HepG2 (cell line): Measurements from ENCODE around the gene MCM6. TPM values are rescaled to one million over a fixed set of nuclear protein-coding genes. Genes with fewer than 3 reads are reported as not detected.

ENCODE experiments used
- AGO2 ChIP-seq: fragments of 200-400 bp; formaldehyde crosslinking; optimal IDR thresholded peaks from 2 replicates; pipeline ENCODE3; 2017; ENCODE audit warnings: mild to moderate bottlenecking, low read depth, low read length, moderate library complexity
- ARID3A ChIP-seq: IDR thresholded peaks from 2 replicates; pipeline ENCODE4 v1.6.1; 2012; ENCODE audit warnings: low read depth, low read length, improper control_type of control experiment
- CHCHD3 ChIP-seq: sonication (generic); formaldehyde crosslinking; IDR thresholded peaks from 2 replicates; pipeline ENCODE4 v1.8.0; 2022; ENCODE audit warnings: mild to moderate bottlenecking, missing genetic modification reagents, moderate library complexity
- FOXA1 ChIP-seq, 2 experiments: fragments of 450-650 bp in 1 of 2; sonication (generic) in 1 of 2; formaldehyde crosslinking in 1 of 2; IDR thresholded peaks; 2 replicates each; pipeline versions ENCODE4 v1.4.0 to v1.6.1; 2016 to 2020; ENCODE audit warnings: missing genetic modification reagents in 1 of 2
- KDM6A ChIP-seq: IDR thresholded peaks from 2 replicates; pipeline ENCODE4 v1.6.1; 2016; ENCODE audit warnings: low read depth
- MAFK ChIP-seq, 2 experiments: IDR thresholded peaks in 1 of 2; conservative IDR thresholded peaks in 1 of 2; 2 replicates each; pipeline ENCODE4 v1.6.1; 2011; ENCODE audit warnings: improper control_type of control experiment in 2 of 2, low read length in 2 of 2
- MYNN ChIP-seq: sonication (generic); formaldehyde crosslinking; IDR thresholded peaks from 2 replicates; pipeline ENCODE4 v1.4.0; 2020; ENCODE audit warnings: mild to moderate bottlenecking, low read depth, missing genetic modification reagents
- SRF ChIP-seq: IDR thresholded peaks from 2 replicates; pipeline ENCODE4 v1.6.1; 2011; ENCODE audit warnings: mild to moderate bottlenecking, low read depth, low read length, moderate library complexity
- ZBTB42 ChIP-seq: sonication (generic); formaldehyde crosslinking; IDR thresholded peaks from 2 replicates; pipeline ENCODE4 v1.5.0; 2020; ENCODE audit warnings: mild to moderate bottlenecking, missing genetic modification reagents
- ZFP36L2 ChIP-seq: sonication (generic); formaldehyde crosslinking; IDR thresholded peaks from 2 replicates; pipeline ENCODE4 v1.4.0; 2020; ENCODE audit warnings: missing genetic modification reagents
- ZFYVE20 ChIP-seq: sonication (generic); formaldehyde crosslinking; IDR thresholded peaks from 2 replicates; pipeline ENCODE4 v1.8.0; 2023; ENCODE audit warnings: low read depth, mild to moderate bottlenecking, moderate library complexity, missing genetic modification reagents, borderline replicate concordance
- ZMAT3 ChIP-seq: sonication (generic); formaldehyde crosslinking; conservative IDR thresholded peaks from 2 replicates; pipeline ENCODE4 v1.7.0; 2021; ENCODE audit warnings: missing genetic modification reagents
- ZNF335 ChIP-seq: sonication (generic); formaldehyde crosslinking; IDR thresholded peaks from 2 replicates; pipeline ENCODE4 v1.4.0; 2020; ENCODE audit warnings: missing genetic modification reagents
- ZNF501 ChIP-seq: sonication (generic); formaldehyde crosslinking; IDR thresholded peaks from 2 replicates; pipeline ENCODE4 v1.5.1; 2020; ENCODE audit warnings: mild to moderate bottlenecking, moderate library complexity, missing genetic modification reagents
- ZNF724P ChIP-seq: sonication (generic); formaldehyde crosslinking; IDR thresholded peaks from 2 replicates; pipeline ENCODE4 v1.8.0; 2022; ENCODE audit warnings: missing genetic modification reagents, borderline replicate concordance
- ZNF776 ChIP-seq: sonication (generic); formaldehyde crosslinking; IDR thresholded peaks from 2 replicates; pipeline ENCODE4 v1.4.0; 2020; ENCODE audit warnings: mild to moderate bottlenecking, missing genetic modification reagents
- ZNF780A ChIP-seq: sonication (generic); formaldehyde crosslinking; IDR thresholded peaks from 2 replicates; pipeline ENCODE4 v1.8.0; 2022; ENCODE audit warnings: mild to moderate bottlenecking, missing genetic modification reagents, moderate library complexity
- polyA plus RNA-seq, 8 experiments: library from polyadenylated mRNA; depleted of rRNA in 3 of 8; stranded (reverse) in 7 of 8; unstranded in 1 of 8; fragments of >200 nt; fragmentation: Illumina TruSeq in 4 of 8; extraction: Trizol in 4 of 8; gene quantifications; 2 replicates each; pipeline versions ENCODE4 v1.2.1 to v1.2.3, GENCODE V29; 2011 to 2016; ENCODE audit warnings: low read depth in 4 of 8, missing spikeins in 1 of 8, mixed read lengths in 1 of 8; ENCODE audit not compliant: insufficient read depth in 1 of 8
- total RNA-seq, 5 experiments: library from RNA; depleted of rRNA; stranded (reverse); fragments of >200 nt; fragmentation: Illumina TruSeq; extraction: Trizol; gene quantifications; 2 replicates each; pipeline ENCODE4 v1.2.3, GENCODE V29; 2016; ENCODE audit warnings: low read depth in 1 of 5
- TF ChIP-seq, protein P1 (sequence below): IDR thresholded peaks from 2 replicates; pipeline ENCODE4 v1.4.0; 2020; ENCODE audit warnings: mild to moderate bottlenecking, missing genetic modification reagents
- TF ChIP-seq, protein P2 (sequence below): sonication (generic); formaldehyde crosslinking; IDR thresholded peaks from 2 replicates; pipeline ENCODE4 v1.4.0; 2020; ENCODE audit warnings: missing genetic modification reagents

Gene MCM6
- total and polyA plus RNA-seq, 2 of the 13 experiments (the other 11 are each of a cell fraction or from before 2014, with no cell fraction given) = 9.7 to 18.7 TPM

GRCh38 chr2:135876066-135876711 is at the start of gene MCM6 (continued):
- TF ChIP-seq, protein P1, sequence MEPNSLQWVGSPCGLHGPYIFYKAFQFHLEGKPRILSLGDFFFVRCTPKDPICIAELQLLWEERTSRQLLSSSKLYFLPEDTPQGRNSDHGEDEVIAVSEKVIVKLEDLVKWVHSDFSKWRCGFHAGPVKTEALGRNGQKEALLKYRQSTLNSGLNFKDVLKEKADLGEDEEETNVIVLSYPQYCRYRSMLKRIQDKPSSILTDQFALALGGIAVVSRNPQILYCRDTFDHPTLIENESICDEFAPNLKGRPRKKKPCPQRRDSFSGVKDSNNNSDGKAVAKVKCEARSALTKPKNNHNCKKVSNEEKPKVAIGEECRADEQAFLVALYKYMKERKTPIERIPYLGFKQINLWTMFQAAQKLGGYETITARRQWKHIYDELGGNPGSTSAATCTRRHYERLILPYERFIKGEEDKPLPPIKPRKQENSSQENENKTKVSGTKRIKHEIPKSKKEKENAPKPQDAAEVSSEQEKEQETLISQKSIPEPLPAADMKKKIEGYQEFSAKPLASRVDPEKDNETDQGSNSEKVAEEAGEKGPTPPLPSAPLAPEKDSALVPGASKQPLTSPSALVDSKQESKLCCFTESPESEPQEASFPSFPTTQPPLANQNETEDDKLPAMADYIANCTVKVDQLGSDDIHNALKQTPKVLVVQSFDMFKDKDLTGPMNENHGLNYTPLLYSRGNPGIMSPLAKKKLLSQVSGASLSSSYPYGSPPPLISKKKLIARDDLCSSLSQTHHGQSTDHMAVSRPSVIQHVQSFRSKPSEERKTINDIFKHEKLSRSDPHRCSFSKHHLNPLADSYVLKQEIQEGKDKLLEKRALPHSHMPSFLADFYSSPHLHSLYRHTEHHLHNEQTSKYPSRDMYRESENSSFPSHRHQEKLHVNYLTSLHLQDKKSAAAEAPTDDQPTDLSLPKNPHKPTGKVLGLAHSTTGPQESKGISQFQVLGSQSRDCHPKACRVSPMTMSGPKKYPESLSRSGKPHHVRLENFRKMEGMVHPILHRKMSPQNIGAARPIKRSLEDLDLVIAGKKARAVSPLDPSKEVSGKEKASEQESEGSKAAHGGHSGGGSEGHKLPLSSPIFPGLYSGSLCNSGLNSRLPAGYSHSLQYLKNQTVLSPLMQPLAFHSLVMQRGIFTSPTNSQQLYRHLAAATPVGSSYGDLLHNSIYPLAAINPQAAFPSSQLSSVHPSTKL (CRISPR knock-in tag) = no peak
- TF ChIP-seq MAFK (conservative IDR thresholded peaks at IDR 0.05 in 1 of 2, IDR thresholded peaks at IDR 0.05 in 1 of 2; ENCODE audit: low read length in 2 of 2) (no peak), ZFP36L2 (CRISPR knock-in tag) (no peak), CHCHD3 (CRISPR knock-in tag) (no peak), ZNF780A (peak; percentile 73; the same call in 1 of the 2 replicates), MYNN (CRISPR knock-in tag) (no peak), ZBTB42 (CRISPR knock-in tag) (0 out of 2 replicates have a peak, but pooled peaks have one; percentile 62), FOXA1 (IDR thresholded peaks at IDR 0.05) (no peak), FOXA1 (CRISPR knock-in tag; IDR thresholded peaks at IDR 0.05) (peak; percentile 60), ZNF724P (CRISPR knock-in tag) (0 out of 2 replicates have a peak, but pooled peaks have one; percentile 74), ARID3A (no peak), ZNF776 (CRISPR knock-in tag) (peak; percentile 42; the same call in 1 of the 2 replicates), ZFYVE20 (CRISPR knock-in tag) (no peak), ZNF335 (no peak), SRF (no peak), KDM6A (CRISPR knock-in tag) (no peak), ZMAT3 (CRISPR knock-in tag) (peak; percentile 52; the same call in 1 of the 2 replicates), ZNF501 (CRISPR knock-in tag) (no peak), AGO2 (peak; percentile 52)
- TF ChIP-seq, protein P2, sequence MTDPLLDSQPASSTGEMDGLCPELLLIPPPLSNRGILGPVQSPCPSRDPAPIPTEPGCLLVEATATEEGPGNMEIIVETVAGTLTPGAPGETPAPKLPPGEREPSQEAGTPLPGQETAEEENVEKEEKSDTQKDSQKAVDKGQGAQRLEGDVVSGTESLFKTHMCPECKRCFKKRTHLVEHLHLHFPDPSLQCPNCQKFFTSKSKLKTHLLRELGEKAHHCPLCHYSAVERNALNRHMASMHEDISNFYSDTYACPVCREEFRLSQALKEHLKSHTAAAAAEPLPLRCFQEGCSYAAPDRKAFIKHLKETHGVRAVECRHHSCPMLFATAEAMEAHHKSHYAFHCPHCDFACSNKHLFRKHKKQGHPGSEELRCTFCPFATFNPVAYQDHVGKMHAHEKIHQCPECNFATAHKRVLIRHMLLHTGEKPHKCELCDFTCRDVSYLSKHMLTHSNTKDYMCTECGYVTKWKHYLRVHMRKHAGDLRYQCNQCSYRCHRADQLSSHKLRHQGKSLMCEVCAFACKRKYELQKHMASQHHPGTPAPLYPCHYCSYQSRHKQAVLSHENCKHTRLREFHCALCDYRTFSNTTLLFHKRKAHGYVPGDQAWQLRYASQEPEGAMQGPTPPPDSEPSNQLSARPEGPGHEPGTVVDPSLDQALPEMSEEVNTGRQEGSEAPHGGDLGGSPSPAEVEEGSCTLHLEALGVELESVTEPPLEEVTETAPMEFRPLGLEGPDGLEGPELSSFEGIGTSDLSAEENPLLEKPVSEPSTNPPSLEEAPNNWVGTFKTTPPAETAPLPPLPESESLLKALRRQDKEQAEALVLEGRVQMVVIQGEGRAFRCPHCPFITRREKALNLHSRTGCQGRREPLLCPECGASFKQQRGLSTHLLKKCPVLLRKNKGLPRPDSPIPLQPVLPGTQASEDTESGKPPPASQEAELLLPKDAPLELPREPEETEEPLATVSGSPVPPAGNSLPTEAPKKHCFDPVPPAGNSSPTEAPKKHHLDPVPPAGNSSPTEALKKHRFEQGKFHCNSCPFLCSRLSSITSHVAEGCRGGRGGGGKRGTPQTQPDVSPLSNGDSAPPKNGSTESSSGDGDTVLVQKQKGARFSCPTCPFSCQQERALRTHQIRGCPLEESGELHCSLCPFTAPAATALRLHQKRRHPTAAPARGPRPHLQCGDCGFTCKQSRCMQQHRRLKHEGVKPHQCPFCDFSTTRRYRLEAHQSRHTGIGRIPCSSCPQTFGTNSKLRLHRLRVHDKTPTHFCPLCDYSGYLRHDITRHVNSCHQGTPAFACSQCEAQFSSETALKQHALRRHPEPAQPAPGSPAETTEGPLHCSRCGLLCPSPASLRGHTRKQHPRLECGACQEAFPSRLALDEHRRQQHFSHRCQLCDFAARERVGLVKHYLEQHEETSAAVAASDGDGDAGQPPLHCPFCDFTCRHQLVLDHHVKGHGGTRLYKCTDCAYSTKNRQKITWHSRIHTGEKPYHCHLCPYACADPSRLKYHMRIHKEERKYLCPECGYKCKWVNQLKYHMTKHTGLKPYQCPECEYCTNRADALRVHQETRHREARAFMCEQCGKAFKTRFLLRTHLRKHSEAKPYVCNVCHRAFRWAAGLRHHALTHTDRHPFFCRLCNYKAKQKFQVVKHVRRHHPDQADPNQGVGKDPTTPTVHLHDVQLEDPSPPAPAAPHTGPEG = peak; percentile 75; the same call in 1 of the 2 replicates
